HL-60 (cell line): ENCODE results near the gene DGKI.

ENCODE experiments used
- GABPA ChIP-seq: IDR thresholded peaks from 2 replicates; pipeline ENCODE4 v1.6.1; 2012; ENCODE audit warnings: low read depth
- POLR2AphosphoS5 ChIP-seq: IDR thresholded peaks from 2 replicates; pipeline ENCODE4 v1.6.1; 2012; ENCODE audit warnings: low read depth
- REST ChIP-seq: IDR thresholded peaks from 2 replicates; pipeline ENCODE4 v1.6.1; 2012; ENCODE audit warnings: low read depth; ENCODE audit not compliant: insufficient replicate concordance
- TF ChIP-seq, protein P1 (sequence below): IDR thresholded peaks from one replicate; pipeline ENCODE4 v1.5.1; 2011; ENCODE audit warnings: low read length, control low read depth, inconsistent platforms; ENCODE audit not compliant: insufficient read depth

GRCh38 chr7:137583172-137583571 is 263.6 kb downstream of the DGKI start:
- TF ChIP-seq, protein P1, sequence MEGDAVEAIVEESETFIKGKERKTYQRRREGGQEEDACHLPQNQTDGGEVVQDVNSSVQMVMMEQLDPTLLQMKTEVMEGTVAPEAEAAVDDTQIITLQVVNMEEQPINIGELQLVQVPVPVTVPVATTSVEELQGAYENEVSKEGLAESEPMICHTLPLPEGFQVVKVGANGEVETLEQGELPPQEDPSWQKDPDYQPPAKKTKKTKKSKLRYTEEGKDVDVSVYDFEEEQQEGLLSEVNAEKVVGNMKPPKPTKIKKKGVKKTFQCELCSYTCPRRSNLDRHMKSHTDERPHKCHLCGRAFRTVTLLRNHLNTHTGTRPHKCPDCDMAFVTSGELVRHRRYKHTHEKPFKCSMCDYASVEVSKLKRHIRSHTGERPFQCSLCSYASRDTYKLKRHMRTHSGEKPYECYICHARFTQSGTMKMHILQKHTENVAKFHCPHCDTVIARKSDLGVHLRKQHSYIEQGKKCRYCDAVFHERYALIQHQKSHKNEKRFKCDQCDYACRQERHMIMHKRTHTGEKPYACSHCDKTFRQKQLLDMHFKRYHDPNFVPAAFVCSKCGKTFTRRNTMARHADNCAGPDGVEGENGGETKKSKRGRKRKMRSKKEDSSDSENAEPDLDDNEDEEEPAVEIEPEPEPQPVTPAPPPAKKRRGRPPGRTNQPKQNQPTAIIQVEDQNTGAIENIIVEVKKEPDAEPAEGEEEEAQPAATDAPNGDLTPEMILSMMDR: no peak
- TF ChIP-seq REST (no peak), POLR2AphosphoS5 (no peak), GABPA (no peak)
